Gastrocnemius medialis (tissue), 4 donors: ENCODE measurements around the gene INPP4B.

Experiments used
- POLR2A ChIP-seq, 2 donors: fragments of 450-650 bp; IDR thresholded peaks; one replicate each; pipeline ENCODE4 v1.6.1; 2017; ENCODE audit warnings: antibody characterized with exemption in 2 of 2, mild to moderate bottlenecking in 2 of 2, moderate library complexity in 2 of 2
- TF ChIP-seq, protein P1 (sequence below), 5 experiments: fragments of 450-650 bp in 3 of 5; fragments of 200-600 bp in 2 of 5; sonication (generic) in 2 of 5; IDR thresholded peaks in 4 of 5; conservative IDR thresholded peaks in 1 of 5; 1 replicate in 4 of 5; 2 replicates in 1 of 5; pipeline ENCODE4 v1.5.1; 2016 to 2019; ENCODE audit warnings: antibody characterized with exemption in 5 of 5, mild to moderate bottlenecking in 3 of 5, moderate library complexity in 3 of 5

GRCh38 chr4:142141224-142141623, 704.9 kb downstream of the INPP4B start:
- TF ChIP-seq, protein P1, sequence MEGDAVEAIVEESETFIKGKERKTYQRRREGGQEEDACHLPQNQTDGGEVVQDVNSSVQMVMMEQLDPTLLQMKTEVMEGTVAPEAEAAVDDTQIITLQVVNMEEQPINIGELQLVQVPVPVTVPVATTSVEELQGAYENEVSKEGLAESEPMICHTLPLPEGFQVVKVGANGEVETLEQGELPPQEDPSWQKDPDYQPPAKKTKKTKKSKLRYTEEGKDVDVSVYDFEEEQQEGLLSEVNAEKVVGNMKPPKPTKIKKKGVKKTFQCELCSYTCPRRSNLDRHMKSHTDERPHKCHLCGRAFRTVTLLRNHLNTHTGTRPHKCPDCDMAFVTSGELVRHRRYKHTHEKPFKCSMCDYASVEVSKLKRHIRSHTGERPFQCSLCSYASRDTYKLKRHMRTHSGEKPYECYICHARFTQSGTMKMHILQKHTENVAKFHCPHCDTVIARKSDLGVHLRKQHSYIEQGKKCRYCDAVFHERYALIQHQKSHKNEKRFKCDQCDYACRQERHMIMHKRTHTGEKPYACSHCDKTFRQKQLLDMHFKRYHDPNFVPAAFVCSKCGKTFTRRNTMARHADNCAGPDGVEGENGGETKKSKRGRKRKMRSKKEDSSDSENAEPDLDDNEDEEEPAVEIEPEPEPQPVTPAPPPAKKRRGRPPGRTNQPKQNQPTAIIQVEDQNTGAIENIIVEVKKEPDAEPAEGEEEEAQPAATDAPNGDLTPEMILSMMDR (IDR thresholded peaks at IDR 0.05 in 4 of 5, conservative IDR thresholded peaks at IDR 0.05 in 1 of 5): no peak
- TF ChIP-seq POLR2A (IDR thresholded peaks at IDR 0.05): no peak
